CD4-positive, alpha-beta T cell treated with Interleukin-21 for 1 hour (primary cell): ENCODE data around the gene NEK3.
"Not testable (repeated sequence)": the region's sequence is repeated elsewhere in the genome, so short reads cannot be mapped to it uniquely, and the experiment has no call there.

Source experiments
- DNase-seq: peaks from one replicate; pipeline ENCODE4 v3.0.0-alpha.2; 2020

The NEK3 gene

GRCh38 chr13:52165411-52165810 is 6.0 kb upstream of the NEK3 start:
- DNase-seq = no peak

GRCh38 chr13:52164989-52165388 is 5.6 kb upstream of the NEK3 start:
- no peak for DNase-seq

- DNase-seq = not testable (repeated sequence)
Observed at GRCh38 chr13:52163878-52164277, 4.5 kb upstream of the NEK3 start.

- no peak for DNase-seq
Observed at GRCh38 chr13:52162279-52163101, 3.1 kb upstream of the NEK3 start.

GRCh38 chr13:52161181-52161646 is 1.8 kb upstream of the NEK3 start:
- DNase-seq = no peak

- no peak for DNase-seq
Observed at GRCh38 chr13:52160506-52160905, 1.1 kb upstream of the NEK3 start.

- DNase-seq = no peak
Observed at GRCh38 chr13:52160053-52160452, 656 bp upstream of the NEK3 start.

- no peak for DNase-seq
Observed at GRCh38 chr13:52158629-52159158, 703 bp downstream of the NEK3 start.

GRCh38 chr13:52156724-52157261 is 2.6 kb downstream of the NEK3 start:
- no peak for DNase-seq

GRCh38 chr13:52155177-52155576 is 4.2 kb downstream of the NEK3 start:
- DNase-seq = no peak

- DNase-seq = no peak
Observed at GRCh38 chr13:52147225-52147624, 12.2 kb downstream of the NEK3 start.

- DNase-seq = no peak
Observed at GRCh38 chr13:52141299-52141698, 18.1 kb downstream of the NEK3 start.

GRCh38 chr13:52137489-52137888 is 21.9 kb downstream of the NEK3 start:
- DNase-seq = no peak

- no peak for DNase-seq
Observed at GRCh38 chr13:52136763-52137162, 22.6 kb downstream of the NEK3 start.

GRCh38 chr13:52130641-52131040 is 28.8 kb downstream of the NEK3 start:
- no peak for DNase-seq

- peak; percentile 46 for DNase-seq
Observed at GRCh38 chr13:52128714-52129700, 30.4 kb downstream of the NEK3 start, which contains the start of gene NEK5. Gene NEK5 (minus strand): TSS chr13:52129073. CDS start chr13:52127482, 1,591 bp downstream.

GRCh38 chr13:52127783-52128702 is 31.4 kb downstream of the NEK3 start:
- peak; percentile 72 for DNase-seq

- DNase-seq = no peak
Observed at GRCh38 chr13:52127378-52127777, 32.0 kb downstream of the NEK3 start.

GRCh38 chr13:52125547-52125946 is 33.9 kb downstream of the NEK3 start:
- no peak for DNase-seq

GRCh38 chr13:52118595-52118994 is 40.8 kb downstream of the NEK3 start:
- no peak for DNase-seq

GRCh38 chr13:52118095-52118494 is 41.3 kb downstream of the NEK3 start:
- DNase-seq = no peak

GRCh38 chr13:52112591-52112990 is 46.8 kb downstream of the NEK3 start:
- DNase-seq = no peak
